ENCODE results near the gene CYTH1. TPM values are rescaled to one million over a fixed set of nuclear protein-coding genes. Genes with fewer than 3 reads are reported as not detected.
A peak's percentile ranks its signal among the peaks of the same experiment; 100 is the strongest.
"Not testable (repeated sequence)": the region's sequence is repeated elsewhere in the genome, so short reads cannot be mapped to it uniquely, and the experiment has no call there.

Gene CYTH1
- total and polyA plus RNA-seq, 8 donors = 18.3 to 34.4 (median 23.5) TPM

DNA sequence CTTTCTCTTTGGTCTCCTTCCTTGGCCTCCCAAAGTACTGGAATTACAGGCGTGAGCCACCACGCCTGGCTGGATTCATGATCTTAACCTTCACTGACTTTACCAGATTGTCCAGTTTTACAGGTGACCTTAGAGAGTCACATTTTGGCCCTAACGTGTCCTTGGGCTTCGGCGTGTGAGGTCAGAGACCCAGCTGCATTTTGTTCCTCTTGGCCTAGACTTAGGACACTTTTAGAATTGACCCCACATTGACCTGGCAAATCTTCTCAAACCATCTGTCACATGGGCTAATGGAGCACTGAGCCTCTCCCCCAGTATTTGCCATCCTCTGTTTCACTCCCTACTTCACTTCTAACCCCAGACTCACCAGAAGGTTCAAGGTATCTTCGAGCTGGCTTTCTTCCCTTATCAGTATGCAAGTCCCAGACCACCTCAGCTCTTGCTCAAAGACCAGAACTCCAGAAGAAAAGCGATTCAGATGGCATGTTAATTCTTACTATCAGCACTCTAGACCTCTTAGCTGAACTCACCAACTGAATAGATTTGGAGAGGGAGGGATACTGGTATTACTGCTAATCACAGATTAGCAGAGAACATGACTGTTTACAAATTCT lies 1.7 kb upstream of the CYTH1 start:
- H3K27me3 ChIP-seq = no peaks in the 10 kb centered on the region
- no peaks in the 10 kb centered on the region for H3K36me3 ChIP-seq
- TF ChIP-seq, protein P1, sequence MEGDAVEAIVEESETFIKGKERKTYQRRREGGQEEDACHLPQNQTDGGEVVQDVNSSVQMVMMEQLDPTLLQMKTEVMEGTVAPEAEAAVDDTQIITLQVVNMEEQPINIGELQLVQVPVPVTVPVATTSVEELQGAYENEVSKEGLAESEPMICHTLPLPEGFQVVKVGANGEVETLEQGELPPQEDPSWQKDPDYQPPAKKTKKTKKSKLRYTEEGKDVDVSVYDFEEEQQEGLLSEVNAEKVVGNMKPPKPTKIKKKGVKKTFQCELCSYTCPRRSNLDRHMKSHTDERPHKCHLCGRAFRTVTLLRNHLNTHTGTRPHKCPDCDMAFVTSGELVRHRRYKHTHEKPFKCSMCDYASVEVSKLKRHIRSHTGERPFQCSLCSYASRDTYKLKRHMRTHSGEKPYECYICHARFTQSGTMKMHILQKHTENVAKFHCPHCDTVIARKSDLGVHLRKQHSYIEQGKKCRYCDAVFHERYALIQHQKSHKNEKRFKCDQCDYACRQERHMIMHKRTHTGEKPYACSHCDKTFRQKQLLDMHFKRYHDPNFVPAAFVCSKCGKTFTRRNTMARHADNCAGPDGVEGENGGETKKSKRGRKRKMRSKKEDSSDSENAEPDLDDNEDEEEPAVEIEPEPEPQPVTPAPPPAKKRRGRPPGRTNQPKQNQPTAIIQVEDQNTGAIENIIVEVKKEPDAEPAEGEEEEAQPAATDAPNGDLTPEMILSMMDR (IDR thresholded peaks at IDR 0.05) = no peak
- FAIRE-seq (no peak), ATAC-seq (no peak), DNase-seq (no peak)
- intact Hi-C loops (cut with DNase I) = no loop called here
- H3K4me3 ChIP-seq = no peak overlapping the region
- 43 to 46% methylated on average over 7 of the region's 7 CpGs for WGBS, 2 donors
- no peaks in the 10 kb centered on the region for H3K9me3 ChIP-seq
- peak overlapping the region in 3 of 4 donors; percentile 87 to 95 (median 93) for H3K27ac ChIP-seq
- H3K4me1 ChIP-seq = peaks cover 12 to 25% (median 25%) of the 10 kb centered on the region in 3 donors

DNA sequence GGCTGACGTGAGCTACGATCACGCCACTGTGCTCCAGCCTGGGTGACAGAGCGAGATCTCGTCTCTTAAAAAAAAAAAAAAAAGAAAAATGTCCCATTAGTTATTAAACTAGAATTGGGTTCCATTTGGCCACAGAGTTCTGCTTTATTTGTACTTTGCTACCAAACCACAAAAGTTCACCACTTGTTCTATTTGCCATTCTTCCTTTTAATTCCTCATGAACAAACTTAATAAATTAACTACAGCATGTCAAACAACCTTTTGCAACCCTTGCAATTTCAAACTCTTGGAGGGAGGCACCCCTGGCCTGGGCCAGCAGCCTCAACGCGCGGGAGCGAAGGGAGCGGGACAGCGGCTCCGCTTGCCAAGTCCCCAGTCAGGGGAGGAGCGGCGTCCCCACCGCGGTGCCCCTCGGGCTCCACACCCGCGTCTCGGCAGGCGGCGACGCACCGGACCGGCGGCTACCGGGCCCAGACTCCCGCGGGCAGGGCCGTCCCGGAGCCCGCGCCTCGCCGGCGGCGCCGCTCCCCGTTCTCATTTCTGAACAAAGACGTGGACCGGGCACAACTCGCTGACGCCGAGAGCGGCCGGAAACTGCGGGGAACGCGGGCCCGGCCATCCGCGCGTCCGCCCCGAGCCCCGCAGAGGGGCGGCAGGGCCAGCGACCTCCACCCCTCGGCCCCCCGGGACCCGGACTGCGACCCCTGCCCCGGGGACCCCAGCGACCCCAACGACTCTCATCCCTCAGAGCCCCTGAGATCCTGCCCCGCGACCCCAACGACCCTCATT lies 775 bp downstream of the CYTH1 start:
- DNase-seq (peak; percentile 43 to 87 (median 66)), FAIRE-seq (no peak), ATAC-seq (peak; percentile 8 to 28 (median 16))
- Histone ChIP-seq H3K27ac (peak overlapping the region; percentile 46 to 82 (median 79)), H3K4me1 (peaks cover 12 to 22% (median 22%) of the 10 kb centered on the region in 3 donors), H3K36me3 (no peaks in the 10 kb centered on the region), H3K27me3 (no peaks in the 10 kb centered on the region), H3K4me3 (peak overlapping the region; percentile 75 to 95 (median 87)), H3K9me3 (no peaks in the 10 kb centered on the region)
- TF ChIP-seq, protein P1 (IDR thresholded peaks at IDR 0.05) = no peak
- WGBS, 2 donors = 2 to 5% methylated on average over 44 to 68 of the region's 68 CpGs
- intact Hi-C loops (cut with DNase I) = no loop called here

DNA sequence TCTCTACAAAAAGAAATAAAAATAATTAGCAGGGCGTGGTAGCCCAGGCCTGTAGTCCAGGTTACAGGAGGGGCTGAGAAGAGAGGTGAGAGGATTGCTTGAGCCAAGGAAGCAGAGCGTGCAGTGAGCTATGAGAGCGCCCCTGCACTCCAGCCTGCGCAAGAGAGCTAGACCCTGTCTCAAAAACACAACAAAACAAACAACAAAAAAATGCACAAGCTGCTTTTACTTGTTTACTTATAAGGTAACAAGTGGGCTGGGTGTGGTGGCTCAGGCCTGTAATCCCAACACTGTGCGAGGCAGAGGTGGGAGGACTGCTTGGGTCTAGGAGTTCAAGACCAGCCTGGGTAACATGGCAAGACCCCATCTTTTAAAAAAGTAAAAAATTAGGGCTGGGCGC lies 1.7 kb downstream of the CYTH1 start:
- Histone ChIP-seq H3K27ac (peak overlapping the region in 3 of 4 donors; percentile 39 to 82 (median 78)), H3K4me1 (peaks cover 12 to 22% (median 22%) of the 10 kb centered on the region in 3 donors), H3K9me3 (no peaks in the 10 kb centered on the region), H3K36me3 (no peaks in the 10 kb centered on the region), H3K27me3 (no peaks in the 10 kb centered on the region), H3K4me3 (peak overlapping the region in 1 of 4 donors; percentile 95)
- FAIRE-seq (no peak), DNase-seq (no peak), ATAC-seq (no peak)
- intact Hi-C loops (cut with DNase I) = no loop called here
- TF ChIP-seq, protein P1 (IDR thresholded peaks at IDR 0.05) = no peak
- WGBS, 2 donors = 91 to 98% methylated on average over 6 of the region's 6 CpGs

DNA sequence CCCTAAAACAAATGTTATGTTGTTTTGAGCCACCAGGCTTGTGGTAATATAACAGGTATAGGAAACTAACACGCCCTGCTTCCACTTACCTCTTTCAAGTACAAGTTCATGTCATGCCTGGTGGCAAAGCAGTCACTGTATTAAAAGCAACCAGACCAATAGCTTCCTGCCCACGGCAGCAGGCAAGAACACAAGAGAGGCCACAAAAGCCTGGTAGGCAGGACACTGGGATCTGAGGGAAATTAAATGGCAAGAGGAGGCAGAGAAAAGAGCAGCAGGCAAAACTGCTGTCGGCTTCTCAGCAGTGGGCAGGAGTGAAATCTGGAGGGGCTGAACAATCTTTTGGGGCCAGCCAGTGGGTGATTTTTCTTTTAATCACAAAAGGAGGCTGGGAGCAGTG lies 2.2 kb downstream of the CYTH1 start:
- TF ChIP-seq, protein P1 (IDR thresholded peaks at IDR 0.05) = no peak
- no peak overlapping the region for H3K4me3 ChIP-seq
- H3K4me1 ChIP-seq = peaks cover 12 to 22% (median 22%) of the 10 kb centered on the region in 3 donors
- no peaks in the 10 kb centered on the region for H3K9me3 ChIP-seq
- no peak for ATAC-seq
- 47 to 48% methylated on average over 3 of the region's 3 CpGs for WGBS, 2 donors
- no peak for DNase-seq
- FAIRE-seq = no peak
- H3K36me3 ChIP-seq = no peaks in the 10 kb centered on the region
- peak overlapping the region in 3 of 4 donors; percentile 39 to 82 (median 78) for H3K27ac ChIP-seq
- intact Hi-C loops (cut with DNase I) = no loop called here
- no peaks in the 10 kb centered on the region for H3K27me3 ChIP-seq

DNA sequence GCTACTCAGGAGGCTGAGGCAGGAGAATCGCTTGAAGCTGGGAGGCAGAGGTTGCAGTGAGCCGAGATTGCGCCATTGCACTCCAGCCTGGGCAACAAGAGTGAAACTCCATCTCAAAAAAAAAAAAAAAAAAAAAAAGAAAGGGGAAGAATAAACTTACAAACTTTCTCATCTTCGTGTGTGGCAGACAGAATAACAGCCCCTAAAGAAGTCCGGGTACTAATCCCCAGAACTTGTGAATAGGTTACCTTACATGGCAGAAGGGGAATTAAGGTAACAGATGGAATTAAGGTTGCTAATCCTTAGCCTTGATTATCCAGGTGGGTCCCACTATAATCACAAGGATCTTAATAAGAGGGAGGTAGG lies 2.8 kb downstream of the CYTH1 start:
- H3K27me3 ChIP-seq; intact Hi-C loops (cut with DNase I); H3K4me3 ChIP-seq; FAIRE-seq; H3K36me3 ChIP-seq; ATAC-seq; DNase-seq; H3K9me3 ChIP-seq: not testable (repeated sequence)
- 91% methylated on average over 5 of the region's 5 CpGs for WGBS, 2 donors
- Histone ChIP-seq H3K4me1 (peaks cover 12 to 22% (median 22%) of the 10 kb centered on the region in 3 donors), H3K27ac (peak overlapping the region in 2 of 4 donors; percentile 78 to 82)

All from pancreas (tissue), 10 donors.